GM12878 (cell line): ENCODE results near the gene FARS2. TPM values are rescaled to one million over a fixed set of nuclear protein-coding genes. Genes with fewer than 3 reads are reported as not detected.

Source experiments
- ATAC-seq: fragments of 200-7000 bp; cut with Tn5 transposase; 3 replicates; pipeline ENCODE4 v1.9.1; 2020; ENCODE audit warnings: mild to moderate bottlenecking, moderate library complexity
- BruUV-seq: library from RNA; stranded (reverse); fragments of 400-500 nt; replicated peaks from 2 replicates; lab custom pipeline; 2021; lab: Mats Ljungman, UMichigan
- CTCF ChIA-PET: fragments of 300-600 bp; sonication (Branson Sonifier 250); formaldehyde crosslinking; extraction: SDS; loops from one replicate; lab custom pipeline; 2021; ENCODE audit warnings: inconsistent platforms; lab: Yijun Ruan, JAX
- POLR2A ChIA-PET: fragments of 350-600 bp; formaldehyde crosslinking; extraction: SDS; loops from one replicate; lab custom pipeline; 2021; ENCODE audit warnings: inconsistent platforms; lab: Charles Lee
- RAD21 ChIA-PET: fragments of 300-600 bp; sonication (Branson Sonifier 250); formaldehyde crosslinking; loops from one replicate; lab custom pipeline; 2023; ENCODE audit warnings: antibody characterized with exemption; ENCODE audit not compliant: unreplicated experiment; lab: Charles Lee
- SMC1A ChIA-PET: fragments of 300-600 bp; sonication (Branson Sonifier 250); formaldehyde crosslinking; loops from one replicate; lab custom pipeline; 2023; ENCODE audit not compliant: unreplicated experiment, uncharacterized antibody; lab: Charles Lee
- DNase-seq: peaks from one replicate; pipeline ENCODE4 v3.0.0-alpha.2; 2011; ENCODE audit warnings: low read depth, low spot score
- FAIRE-seq: peaks from 3 replicates; lab custom pipeline; 2011; peaks lifted over from hg19 to GRCh38; lab: Jason Lieb, UNC
- H2AFZ ChIP-seq: 2 replicates; pipeline ENCODE4 v1.6.0; 2011; ENCODE audit warnings: low read depth, low read length, control low read depth; ENCODE audit not compliant: control insufficient read depth
- H3K27ac ChIP-seq: 2 replicates; pipeline ENCODE4 v1.5.1; 2011; ENCODE audit warnings: control low read depth; ENCODE audit not compliant: control insufficient read depth, insufficient read depth
- H3K27me3 ChIP-seq, 2 experiments: replicated peaks in 1 of 2; 2 replicates each; pipeline versions ENCODE4 v1.6.0 to v1.6.1; 2011; ENCODE audit warnings: low read length in 1 of 2; ENCODE audit not compliant: control insufficient read depth in 2 of 2, insufficient read depth in 2 of 2
- H3K36me3 ChIP-seq, 2 experiments: 2 replicates each; pipeline ENCODE4 v1.5.1; 2011; ENCODE audit warnings: low read length in 1 of 2; ENCODE audit not compliant: control insufficient read depth in 2 of 2, insufficient read depth in 2 of 2
- H3K4me1 ChIP-seq: 2 replicates; pipeline ENCODE4 v1.6.1; 2011; ENCODE audit warnings: mild to moderate bottlenecking, low read length, moderate library complexity, mixed read lengths; ENCODE audit not compliant: control insufficient read depth, insufficient read depth
- H3K4me2 ChIP-seq: 2 replicates; pipeline ENCODE4 v1.6.0; 2011; ENCODE audit warnings: control low read depth; ENCODE audit not compliant: control insufficient read depth, insufficient read depth
- H3K4me3 ChIP-seq: fragments of 200-600 bp; sonication (generic); 2 replicates; pipeline ENCODE4 v1.5.1; 2016
- H3K79me2 ChIP-seq: 2 replicates; pipeline ENCODE4 v1.6.0; 2011; ENCODE audit warnings: low read length; ENCODE audit not compliant: control insufficient read depth, insufficient read depth
- H3K9ac ChIP-seq: 2 replicates; pipeline ENCODE4 v1.8.0; 2011; ENCODE audit warnings: low read length, control low read depth, mixed read lengths; ENCODE audit not compliant: control insufficient read depth, insufficient read depth
- H3K9me3 ChIP-seq: replicated peaks from 3 replicates; pipeline ENCODE4 v1.5.1; 2011; ENCODE audit warnings: mild to moderate bottlenecking, low read length; ENCODE audit not compliant: control insufficient read depth, insufficient read depth
- H4K20me1 ChIP-seq: 2 replicates; pipeline ENCODE4 v1.6.0; 2011; ENCODE audit not compliant: control insufficient read depth, insufficient read depth
- E2F4 ChIP-seq: IDR thresholded peaks from 2 replicates; pipeline ENCODE4 v1.6.1; 2012; ENCODE audit warnings: low read depth, low read length, improper control_type of control experiment
- HDGF ChIP-seq: fragments of 450-650 bp; IDR thresholded peaks from 2 replicates; pipeline ENCODE4 v1.6.1; 2016; ENCODE audit warnings: antibody characterized with exemption
- JUNB ChIP-seq: IDR thresholded peaks from 2 replicates; pipeline ENCODE4 v1.6.1; 2016; ENCODE audit warnings: antibody characterized with exemption, mild to moderate bottlenecking
- RELA ChIP-seq: fragments of 450-650 bp; IDR thresholded peaks from 2 replicates; pipeline ENCODE4 v1.8.0; 2014; ENCODE audit warnings: borderline replicate concordance; ENCODE audit not compliant: partially characterized antibody
- SUZ12 ChIP-seq: fragments of 200-600 bp; sonication (generic); IDR thresholded peaks from one replicate; pipeline ENCODE4 v1.6.1; 2018; ENCODE audit warnings: antibody characterized with exemption, mild to moderate bottlenecking; ENCODE audit not compliant: unreplicated experiment
- ZNF207 ChIP-seq: fragments of 450-650 bp; IDR thresholded peaks from 2 replicates; pipeline ENCODE4 v1.6.1; 2014; ENCODE audit warnings: antibody characterized with exemption, mild to moderate bottlenecking, borderline replicate concordance
- WGBS: methylation state at CpG from one replicate; pipeline ENCODE4 v1.1.6; 2016; ENCODE audit warnings: low lambda C conversion rate; ENCODE audit not compliant: insufficient replicate concordance, insufficient coverage; ENCODE audit errors: missing lambda C conversion rate; 5-methylcytosine and 5-hydroxymethylcytosine counted together
- in situ Hi-C: fragments of 300-500 bp; cut with MboI; formaldehyde crosslinking; loops from 9 replicates; pipeline ENCODE4 v1.14.3; 2018; ENCODE audit warnings: mixed read lengths
- intact Hi-C: fragments of 100-400 bp; cut with micrococcal nuclease; formaldehyde crosslinking; loops from one replicate; pipeline ENCODE4 v1.14.2; 2022; ENCODE audit not compliant: unreplicated experiment
- polyA plus RNA-seq, 11 experiments: library from polyadenylated mRNA; depleted of rRNA in 4 of 11; unstranded in 6 of 11; stranded (reverse) in 5 of 11; fragments of >200 nt; fragmentation: Nextera tagmentation in 4 of 11; fragmentation: Illumina TruSeq in 1 of 11; extraction: Ambion mirVana in 4 of 11; extraction: Trizol in 1 of 11; gene quantifications; 1 replicate in 1 of 11; 2 replicates in 10 of 11; pipeline versions ENCODE4 v1.2.1 to v1.2.3, GENCODE V29; 2011 to 2016; ENCODE audit warnings: inconsistent platforms in 2 of 11, missing spikeins in 2 of 11, low read depth in 1 of 11
- total RNA-seq, 4 experiments: library from RNA; depleted of rRNA in 3 of 4; stranded (reverse); fragments of >200 nt in 3 of 4; fragmentation: Illumina TruSeq in 1 of 4; extraction: Trizol in 1 of 4; gene quantifications; 2 replicates each; pipeline versions ENCODE4 v1.2.1 to v1.2.3, GENCODE V29; 2013 to 2021

FARS2 gene
- total and polyA plus RNA-seq, 10 of the 15 experiments (the other 5 are each of a cell fraction or from before 2014, with no cell fraction given): 16.8 to 46.7 (median 25.6) TPM

- Histone ChIP-seq H3K36me3 (peaks cover 0 to 4% of the 10 kb centered on the region in 2 experiments; a peak in 2 of 4 replicates), H2AFZ (no peak overlapping the region), H3K4me3 (no peak overlapping the region), H3K4me1 (no peaks in the 10 kb centered on the region), H4K20me1 (no peaks in the 10 kb centered on the region), H3K27ac (no peak overlapping the region), H3K9ac (no peak overlapping the region), H3K9me3 (no peaks in the 10 kb centered on the region), H3K79me2 (no peaks in the 10 kb centered on the region), H3K4me2 (no peak overlapping the region), H3K27me3 (no peaks in the 10 kb centered on the region)
- ATAC-seq: no peak
- ChIA-PET POLR2A (interaction anchor here (0.8 kb wide), 1 partner anchor 35 kb away, joined by 4 read pairs; no protein-coding TSS in a partner anchor), CTCF (interaction anchor here (0.6 to 3.7 kb wide), 8 partner anchors 15 to 236 kb away, joined by 3 to 24 read pairs (median 6); no protein-coding TSS in a partner anchor), SMC1A (interaction anchor here (0.6 to 5.3 kb wide), 5 partner anchors 13 to 94 kb away, joined by 3 to 32 read pairs (median 3); no protein-coding TSS in a partner anchor), RAD21 (interaction anchor here (1.4 to 4.1 kb wide), 4 partner anchors 43 to 162 kb away, joined by 3 to 17 read pairs (median 8); partner anchors contain the start of gene LYRM4)
- no peak for FAIRE-seq
- no peak for DNase-seq
- no TSS peak for BruUV-seq
- 97% methylated on average over 2 of the region's 2 CpGs for WGBS
- in situ Hi-C loops: no loop called here
- intact Hi-C loops: no loop called here
- TF ChIP-seq ZNF207 (no peak), E2F4 (no peak), JUNB (no peak), HDGF (no peak), SUZ12 (no peak), RELA (no peak)
Observed at GRCh38 chr6:5217356-5217755, 44.0 kb upstream of the FARS2 start.
